ENCODE measurements around the gene RNF220. TPM values are rescaled to one million over a fixed set of nuclear protein-coding genes. Genes with fewer than 3 reads are reported as not detected.
A peak's percentile ranks its signal among the peaks of the same experiment; 100 is the strongest.

Gene RNF220
- total RNA-seq = 101 and 102 TPM in 2 replicates

- Mint-ChIP-seq H3K9me3 (no peaks in the 10 kb centered on the region), H3K4me3 (peak within 1 kb of the TSS; percentile 89), H3K4me1 (peaks cover 22% of the 10 kb centered on the region), H3K36me3 (ENCODE audit: low read depth) (no peaks in the 10 kb centered on the region), H3K27me3 (peaks cover 60% of the 10 kb centered on the region), H3K27ac (peak within 1 kb of the TSS; percentile 35)
- peak; percentile 80 for DNase-seq
- intact Hi-C loops (cut with micrococcal nuclease) = loop anchor here (2.0 kb wide), 1 partner anchor 16 kb away; no protein-coding TSS in a partner anchor
Measured at GRCh38 chr1:44405031-44405797, at the start of gene RNF220. RNF220 (plus strand) TSS chr1:44405255.

DNA sequence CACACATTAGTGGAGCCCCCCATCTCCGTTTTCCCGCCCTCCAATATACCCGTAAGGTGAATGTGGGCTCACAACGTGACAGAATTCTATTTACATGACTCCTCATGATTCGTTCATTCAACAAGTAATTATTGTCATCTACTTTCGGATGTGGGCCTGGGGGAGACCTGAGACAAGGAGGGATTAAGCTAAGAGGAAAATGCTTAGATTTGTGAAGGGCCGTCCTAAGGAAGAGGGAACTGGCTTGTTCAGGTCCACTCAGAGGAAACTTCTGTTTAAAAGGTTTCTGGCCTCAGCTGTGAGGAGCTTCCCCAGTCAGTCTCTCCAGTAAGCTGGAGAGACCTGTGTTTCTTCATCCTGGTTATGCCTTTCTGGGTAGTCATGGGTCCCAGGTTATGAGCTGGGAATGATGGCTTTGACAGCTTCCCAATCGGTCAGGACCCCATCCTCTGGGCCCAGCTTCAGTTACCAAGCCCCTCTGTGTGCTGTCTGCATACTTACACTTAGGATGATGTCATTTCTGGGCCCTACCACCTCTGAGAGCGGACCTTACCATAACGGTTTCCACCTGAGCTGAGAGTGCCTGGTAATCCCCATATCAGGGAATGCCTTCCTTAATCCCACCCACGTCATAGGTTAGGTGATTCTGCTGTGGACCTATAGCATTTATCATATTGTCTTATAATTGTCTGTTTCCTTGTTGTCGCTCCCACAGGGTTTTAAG lies 49.3 kb upstream of the RNF220 start:
- H3K4me3 Mint-ChIP-seq = peak overlapping the region; percentile 91
- peak overlapping the region; percentile 91 for H3K27ac Mint-ChIP-seq
- no peaks in the 10 kb centered on the region for H3K9me3 Mint-ChIP-seq
- no peaks in the 10 kb centered on the region for H3K36me3 Mint-ChIP-seq (ENCODE audit: low read depth)
- H3K4me1 Mint-ChIP-seq = peaks cover 28% of the 10 kb centered on the region
- intact Hi-C loops (cut with micrococcal nuclease) = loop anchor here (1.0 kb wide), 2 partner anchors 142 to 319 kb away; partner anchors contain the start of genes ARMH1, DMAP1 and TMEM53
- no peaks in the 10 kb centered on the region for H3K27me3 Mint-ChIP-seq
- DNase-seq = no peak

GRCh38 chr1:44357710-44358109 lies 47.3 kb upstream of the RNF220 start:
- Mint-ChIP-seq H3K9me3 (no peaks in the 10 kb centered on the region), H3K36me3 (ENCODE audit: low read depth) (no peaks in the 10 kb centered on the region), H3K27ac (no peak overlapping the region), H3K4me1 (peaks cover 25% of the 10 kb centered on the region), H3K27me3 (peaks cover under 1% of the 10 kb centered on the region), H3K4me3 (no peak overlapping the region)
- intact Hi-C loops (cut with micrococcal nuclease) = no loop called here
- no peak for DNase-seq

DNA sequence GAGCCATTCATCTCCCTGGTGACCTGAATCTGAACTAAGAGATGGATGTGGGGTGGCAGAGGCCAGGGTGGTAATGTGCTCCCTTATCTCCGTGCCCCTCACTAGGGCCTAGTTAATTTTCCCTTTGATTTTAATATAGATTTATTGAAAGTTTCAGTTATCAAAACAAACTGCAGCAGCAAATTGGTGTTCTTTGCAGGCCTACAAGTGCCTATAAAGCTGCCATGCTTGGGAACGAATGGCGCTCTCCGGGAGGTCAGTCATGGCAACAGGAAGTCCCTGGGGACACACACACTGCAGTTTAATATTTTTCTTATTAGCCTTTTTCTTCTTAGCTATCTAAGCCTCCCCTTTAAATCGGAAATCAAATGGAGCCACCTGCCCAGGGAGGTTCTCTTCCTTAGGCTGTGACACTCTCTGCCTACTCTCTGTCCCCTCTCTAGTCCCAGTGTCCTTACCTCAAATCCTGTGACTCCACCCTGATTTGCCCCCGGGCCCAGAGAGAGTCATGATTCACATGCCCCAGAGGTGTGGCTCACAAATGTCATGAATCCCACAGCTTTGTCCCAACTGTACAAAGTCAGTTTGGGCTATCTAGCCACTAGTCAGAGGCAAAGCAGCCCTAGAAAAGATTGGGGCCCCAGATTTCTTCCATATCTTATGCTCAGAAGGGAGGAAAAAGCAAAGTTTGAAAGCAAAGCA lies 45.7 kb upstream of the RNF220 start:
- no peak overlapping the region for H3K4me3 Mint-ChIP-seq
- no peak for DNase-seq
- H3K27ac Mint-ChIP-seq = no peak overlapping the region
- H3K4me1 Mint-ChIP-seq = peaks cover 9% of the 10 kb centered on the region
- H3K36me3 Mint-ChIP-seq (ENCODE audit: low read depth) = no peaks in the 10 kb centered on the region
- H3K27me3 Mint-ChIP-seq = peaks cover 5% of the 10 kb centered on the region
- intact Hi-C loops (cut with micrococcal nuclease) = no loop called here
- no peaks in the 10 kb centered on the region for H3K9me3 Mint-ChIP-seq

GRCh38 chr1:44361478-44361877 lies 43.6 kb upstream of the RNF220 start:
- Mint-ChIP-seq H3K27ac (no peak overlapping the region), H3K4me3 (no peak overlapping the region), H3K4me1 (no peaks in the 10 kb centered on the region), H3K27me3 (peaks cover 5% of the 10 kb centered on the region), H3K9me3 (no peaks in the 10 kb centered on the region), H3K36me3 (ENCODE audit: low read depth) (no peaks in the 10 kb centered on the region)
- intact Hi-C loops (cut with micrococcal nuclease) = no loop called here
- DNase-seq = no peak

DNA sequence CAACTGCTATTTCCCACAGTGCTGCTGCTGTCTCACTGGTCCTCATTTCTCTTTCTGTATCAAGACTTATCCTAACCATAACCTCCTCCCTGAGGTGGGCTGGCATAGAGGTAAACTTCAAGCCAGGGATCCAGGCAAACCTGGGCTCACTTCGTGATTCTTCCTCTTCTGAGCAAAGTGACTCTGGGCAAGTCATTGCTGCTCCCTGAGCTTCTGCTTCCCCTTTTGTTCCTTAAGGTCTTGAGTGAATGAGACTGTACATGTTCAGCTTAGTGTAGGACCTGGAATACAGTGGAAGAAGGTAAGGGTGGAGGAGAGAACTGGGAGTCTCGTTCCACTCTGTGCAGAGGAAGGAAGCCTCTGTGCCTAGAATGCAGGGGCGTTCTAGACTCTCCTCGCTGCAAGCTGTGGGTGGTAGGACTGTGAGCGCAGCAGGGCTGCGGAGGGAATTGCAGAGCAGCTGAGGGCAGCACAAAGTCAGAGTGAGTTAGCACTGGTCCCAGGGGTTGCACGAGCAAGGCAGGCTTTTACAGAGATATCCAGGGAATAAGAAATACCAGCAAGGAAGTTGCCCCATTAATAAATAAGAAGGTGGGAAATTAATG lies 38.6 kb upstream of the RNF220 start:
- H3K27me3 Mint-ChIP-seq = peaks cover 13% of the 10 kb centered on the region
- intact Hi-C loops (cut with micrococcal nuclease) = no loop called here
- no peaks in the 10 kb centered on the region for H3K36me3 Mint-ChIP-seq (ENCODE audit: low read depth)

GRCh38 chr1:44367944-44368343 lies 37.1 kb upstream of the RNF220 start:
- H3K36me3 Mint-ChIP-seq (ENCODE audit: low read depth) = no peaks in the 10 kb centered on the region
- no peak overlapping the region for H3K27ac Mint-ChIP-seq
- no peak overlapping the region for H3K4me3 Mint-ChIP-seq
- H3K27me3 Mint-ChIP-seq = peaks cover 11% of the 10 kb centered on the region
- DNase-seq = no peak
- H3K4me1 Mint-ChIP-seq = no peaks in the 10 kb centered on the region
- intact Hi-C loops (cut with micrococcal nuclease) = no loop called here
- H3K9me3 Mint-ChIP-seq = no peaks in the 10 kb centered on the region

More for the DNA sequence above, 38.6 kb upstream of the RNF220 start:
- H3K4me3 Mint-ChIP-seq = no peak overlapping the region
- no peak for DNase-seq
- H3K4me1 Mint-ChIP-seq = no peaks in the 10 kb centered on the region
- H3K27ac Mint-ChIP-seq = no peak overlapping the region
- H3K9me3 Mint-ChIP-seq = no peaks in the 10 kb centered on the region

DNA sequence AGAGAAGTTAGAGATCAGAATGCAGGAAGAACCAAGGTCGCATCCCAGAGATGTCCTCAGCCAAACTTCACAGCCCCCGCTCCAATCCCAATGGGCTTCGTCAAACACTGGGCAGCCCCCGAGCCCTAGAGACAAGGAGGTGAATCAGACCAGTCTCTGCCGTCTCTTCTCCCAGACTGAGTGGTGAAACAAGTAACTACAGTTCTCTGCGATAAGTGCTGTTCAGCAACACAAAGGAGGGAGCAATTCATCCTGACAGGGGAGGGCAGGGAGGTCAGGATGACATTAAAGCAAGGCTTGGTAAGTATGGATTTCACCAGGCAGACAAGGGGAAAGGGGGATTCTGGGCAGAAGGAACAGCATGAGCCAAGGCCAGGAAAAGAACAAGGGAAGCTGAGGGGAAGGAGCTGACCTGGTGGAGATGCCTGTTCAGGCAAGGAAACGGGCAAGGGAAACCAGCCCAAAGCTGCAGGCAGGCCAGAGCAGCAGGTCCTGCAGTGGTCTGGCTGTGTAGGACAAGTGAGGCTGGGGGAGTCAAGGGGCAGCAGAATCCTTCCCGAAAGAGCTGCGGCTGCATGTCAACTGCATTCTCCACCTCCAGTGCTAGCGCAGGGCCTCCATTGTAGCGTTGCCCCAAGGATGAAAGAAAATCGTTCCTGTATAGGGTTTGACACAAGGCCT lies 36.4 kb upstream of the RNF220 start:
- intact Hi-C loops (cut with micrococcal nuclease) = no loop called here
- no peaks in the 10 kb centered on the region for H3K9me3 Mint-ChIP-seq
- DNase-seq = no peak

GRCh38 chr1:44371206-44371605 lies 33.8 kb upstream of the RNF220 start:
- intact Hi-C loops (cut with micrococcal nuclease) = no loop called here
- Mint-ChIP-seq H3K27ac (no peak overlapping the region), H3K4me3 (no peak overlapping the region), H3K4me1 (no peaks in the 10 kb centered on the region), H3K36me3 (ENCODE audit: low read depth) (no peaks in the 10 kb centered on the region), H3K9me3 (no peaks in the 10 kb centered on the region), H3K27me3 (peaks cover 8% of the 10 kb centered on the region)
- no peak for DNase-seq

More for the DNA sequence above, 36.4 kb upstream of the RNF220 start:
- Mint-ChIP-seq H3K27me3 (peaks cover 8% of the 10 kb centered on the region), H3K27ac (no peak overlapping the region), H3K4me3 (no peak overlapping the region), H3K36me3 (ENCODE audit: low read depth) (no peaks in the 10 kb centered on the region), H3K4me1 (no peaks in the 10 kb centered on the region)

GRCh38 chr1:44375547-44375946 lies 29.5 kb upstream of the RNF220 start:
- no peak for DNase-seq
- peaks cover 2% of the 10 kb centered on the region for H3K27me3 Mint-ChIP-seq
- H3K4me3 Mint-ChIP-seq = no peak overlapping the region
- H3K36me3 Mint-ChIP-seq (ENCODE audit: low read depth) = no peaks in the 10 kb centered on the region
- no peaks in the 10 kb centered on the region for H3K9me3 Mint-ChIP-seq
- no peaks in the 10 kb centered on the region for H3K4me1 Mint-ChIP-seq
- no peak overlapping the region for H3K27ac Mint-ChIP-seq
- intact Hi-C loops (cut with micrococcal nuclease) = no loop called here

GRCh38 chr1:44377925-44378784 lies 26.9 kb upstream of the RNF220 start:
- peak; percentile 80 for DNase-seq
- H3K27ac Mint-ChIP-seq = no peak overlapping the region
- H3K4me1 Mint-ChIP-seq = no peaks in the 10 kb centered on the region
- no peaks in the 10 kb centered on the region for H3K9me3 Mint-ChIP-seq
- intact Hi-C loops (cut with micrococcal nuclease) = loop anchor here (1.0 kb wide), 1 partner anchor 275 kb away; no protein-coding TSS in a partner anchor
- no peak overlapping the region for H3K4me3 Mint-ChIP-seq
- H3K36me3 Mint-ChIP-seq (ENCODE audit: low read depth) = no peaks in the 10 kb centered on the region
- H3K27me3 Mint-ChIP-seq = peaks cover 7% of the 10 kb centered on the region

DNA sequence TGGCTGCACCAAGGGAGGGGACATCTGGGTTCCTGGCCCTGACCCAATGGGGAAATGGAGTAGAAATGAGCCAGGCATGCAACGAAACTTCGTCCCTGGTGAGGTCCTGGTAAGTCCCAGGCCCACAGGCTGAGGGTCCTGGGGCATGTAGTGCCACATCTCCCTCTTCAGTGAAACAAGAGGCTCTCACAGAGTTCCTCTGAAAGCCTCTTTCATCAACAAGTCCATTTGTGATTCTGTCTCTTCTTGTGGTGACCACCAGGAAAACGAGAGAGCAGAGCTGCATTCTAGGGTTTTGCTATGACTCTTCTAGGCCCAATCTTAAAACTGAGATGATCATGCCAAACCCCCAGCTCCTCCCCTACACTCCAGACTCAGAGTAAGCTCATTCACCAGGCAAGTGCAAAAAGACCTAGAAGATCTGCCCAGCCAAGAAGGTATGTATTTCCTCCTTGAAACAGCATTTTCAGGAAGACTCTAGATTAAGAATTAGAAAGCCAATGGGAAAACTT lies 24.3 kb upstream of the RNF220 start:
- no peaks in the 10 kb centered on the region for H3K36me3 Mint-ChIP-seq (ENCODE audit: low read depth)
- no peak overlapping the region for H3K27ac Mint-ChIP-seq
- no peak overlapping the region for H3K4me3 Mint-ChIP-seq
- no peak for DNase-seq
- peaks cover 11% of the 10 kb centered on the region for H3K27me3 Mint-ChIP-seq
- H3K4me1 Mint-ChIP-seq = no peaks in the 10 kb centered on the region
- H3K9me3 Mint-ChIP-seq = no peaks in the 10 kb centered on the region
- intact Hi-C loops (cut with micrococcal nuclease) = no loop called here

Data from activated CD4-positive, alpha-beta T cell treated with anti-CD3 and anti-CD28 coated beads, Interleukin-2, amount 10 ng/mL, durations not matched to agents 24 days and 14 days (primary cell).